Ishikawa (cell line): Measurements from ENCODE around the gene POLR2L.

Experiments used
- EGR1 ChIP-seq: IDR thresholded peaks from 2 replicates; pipeline ENCODE4 v1.6.1; 2012
- EP300 ChIP-seq: IDR thresholded peaks from 2 replicates; pipeline ENCODE4 v1.6.1; 2012; ENCODE audit warnings: borderline replicate concordance
- FOXM1 ChIP-seq: IDR thresholded peaks from 2 replicates; pipeline ENCODE4 v1.6.1; 2012; ENCODE audit warnings: low read depth, borderline replicate concordance
- RAD21 ChIP-seq: IDR thresholded peaks from 2 replicates; pipeline ENCODE4 v1.6.1; 2012; ENCODE audit warnings: low read depth
- TAF1 ChIP-seq: IDR thresholded peaks from 2 replicates; pipeline ENCODE4 v1.6.1; 2012; ENCODE audit warnings: low read depth, mild to moderate bottlenecking
- TCF12 ChIP-seq: IDR thresholded peaks from 2 replicates; pipeline ENCODE4 v1.6.1; 2012; ENCODE audit warnings: low read depth
- TEAD4 ChIP-seq: IDR thresholded peaks from 2 replicates; pipeline ENCODE4 v1.6.1; 2012
- YY1 ChIP-seq: IDR thresholded peaks from 2 replicates; pipeline ENCODE4 v1.6.1; 2012; ENCODE audit warnings: low read depth
- ZBTB7A ChIP-seq: IDR thresholded peaks from 2 replicates; pipeline ENCODE4 v1.6.1; 2012; ENCODE audit warnings: low read depth
- TF ChIP-seq, protein P1 (sequence below): IDR thresholded peaks from 2 replicates; pipeline ENCODE4 v1.6.1; 2012
- TF ChIP-seq, protein P2 (sequence below): IDR thresholded peaks from 2 replicates; pipeline ENCODE4 v1.6.1; 2012

DNA sequence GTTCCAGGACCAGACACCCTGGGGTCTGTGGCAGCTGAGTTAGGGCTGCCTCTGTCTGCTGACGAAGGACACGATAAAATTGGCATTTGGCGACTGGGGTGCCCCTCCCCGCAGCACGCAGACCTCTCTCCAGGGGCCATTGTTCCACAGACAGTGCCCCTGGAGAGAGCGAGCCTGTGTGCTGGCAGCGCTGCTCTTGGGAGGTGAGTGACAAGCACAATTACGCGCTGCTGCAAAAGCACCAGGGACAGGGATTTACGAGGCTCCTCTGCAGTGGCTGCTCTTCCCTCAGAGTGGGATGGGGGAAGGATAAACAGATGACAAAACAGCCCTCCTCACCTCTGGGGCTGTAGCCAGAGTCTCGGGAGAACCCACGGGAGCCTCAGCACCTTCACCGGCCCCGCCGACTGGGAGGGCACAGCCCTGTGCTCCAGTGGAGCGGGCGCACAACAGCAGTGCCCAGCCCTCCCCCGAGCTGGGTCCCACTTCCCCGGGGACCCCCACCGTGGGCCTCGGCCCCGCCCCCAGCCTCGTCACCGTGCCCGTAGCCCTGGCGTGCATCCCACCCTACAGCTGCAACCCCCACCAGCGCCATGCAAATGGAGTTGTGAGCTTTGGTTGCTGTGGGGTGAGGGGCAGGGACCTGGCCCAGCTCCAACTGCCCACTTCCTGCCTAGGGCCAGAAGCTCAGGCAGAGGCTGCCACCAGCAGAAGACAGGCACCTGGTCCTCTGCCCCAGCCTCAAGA is 48.6 kb upstream of the POLR2L start:
- no peak for TF ChIP-seq RAD21
- TF ChIP-seq, protein P1, sequence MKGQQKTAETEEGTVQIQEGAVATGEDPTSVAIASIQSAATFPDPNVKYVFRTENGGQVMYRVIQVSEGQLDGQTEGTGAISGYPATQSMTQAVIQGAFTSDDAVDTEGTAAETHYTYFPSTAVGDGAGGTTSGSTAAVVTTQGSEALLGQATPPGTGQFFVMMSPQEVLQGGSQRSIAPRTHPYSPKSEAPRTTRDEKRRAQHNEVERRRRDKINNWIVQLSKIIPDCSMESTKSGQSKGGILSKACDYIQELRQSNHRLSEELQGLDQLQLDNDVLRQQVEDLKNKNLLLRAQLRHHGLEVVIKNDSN: no peak
- TF ChIP-seq YY1: no peak
- TF ChIP-seq TCF12: no peak
- TF ChIP-seq, protein P2, sequence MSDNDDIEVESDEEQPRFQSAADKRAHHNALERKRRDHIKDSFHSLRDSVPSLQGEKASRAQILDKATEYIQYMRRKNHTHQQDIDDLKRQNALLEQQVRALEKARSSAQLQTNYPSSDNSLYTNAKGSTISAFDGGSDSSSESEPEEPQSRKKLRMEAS: no peak
- TF ChIP-seq FOXM1: no peak
- no peak for TF ChIP-seq ZBTB7A
- no peak for TF ChIP-seq TEAD4
- no peak for TF ChIP-seq TAF1
- no peak for TF ChIP-seq EP300
- TF ChIP-seq EGR1: no peak
